ENCODE data around the gene SLC7A6OS. TPM values are rescaled to one million over a fixed set of nuclear protein-coding genes. Genes with fewer than 3 reads are reported as not detected.

SLC7A6OS gene
- total RNA-seq, 1 experiment from 2014 or later, result 16.4 TPM

- no peak for TF ChIP-seq CBX3 (IDR thresholded peaks at IDR 0.05; ENCODE audit: low read depth)
- TF ChIP-seq ZFX (IDR thresholded peaks at IDR 0.05), result no peak
- TF ChIP-seq SRF (IDR thresholded peaks at IDR 0.05; ENCODE audit: low read depth), result no peak
- TF ChIP-seq ATF3 (IDR thresholded peaks at IDR 0.05), result no peak
These were observed 28.5 kb upstream of the SLC7A6OS start (continued) for GRCh38 chr16:68339214-68339613.

- Histone ChIP-seq H3K9ac (ENCODE audit: low read length) (no peak overlapping the region), H3K4me3 (replicated peaks in 1 of 2; ENCODE audit: low read depth in 1 of 2, low read length in 2 of 2) (no peak overlapping the region), H4K20me1 (ENCODE audit: insufficient read depth) (no peaks in the 10 kb centered on the region), H3K27ac (ENCODE audit: low read depth, low read length) (no peak overlapping the region), H3K4me1 (ENCODE audit: control insufficient read depth in 1 of 2, insufficient read depth in 2 of 2, low read length in 2 of 2) (no peaks in the 10 kb centered on the region), H3K27me3 (ENCODE audit: insufficient read depth, low read length) (no peaks in the 10 kb centered on the region), H3K79me2 (ENCODE audit: insufficient read depth, low read length) (no peaks in the 10 kb centered on the region), H2AFZ (ENCODE audit: low read depth, low read length, poor library complexity, severe bottlenecking) (no peak overlapping the region), H3K36me3 (ENCODE audit: control insufficient read depth in 1 of 2, insufficient read depth in 2 of 2, low read length in 2 of 2) (peaks cover 18 to 27% of the 10 kb centered on the region in 2 experiments; a peak in 3 of 4 replicates), H3K4me2 (ENCODE audit: low read length) (no peak overlapping the region), H3K9me2 (ENCODE audit: insufficient read depth) (no peaks in the 10 kb centered on the region), H3K9me3 (ENCODE audit: control insufficient read depth in 1 of 2, insufficient read depth in 1 of 2, low read depth in 1 of 2, low read length in 2 of 2) (no peaks in the 10 kb centered on the region)
- ATAC-seq (no peak), DNase-seq (ENCODE audit: low read depth, low spot score) (no peak)
- RAD21 ChIA-PET (ENCODE audit: low non-redundant PET in 1 of 2, low total read pairs in 2 of 2, uncharacterized antibody in 2 of 2, unreplicated experiment in 2 of 2), result no interaction called here
- no TSS peak for BruUV-seq (replicated peaks)
- CTCF ChIA-PET, result no interaction called here
- TF ChIP-seq RAD21 (IDR thresholded peaks at IDR 0.05; ENCODE audit: low read depth), result no peak
- TF ChIP-seq REST (IDR thresholded peaks at IDR 0.05; ENCODE audit: low read depth), result no peak
- TF ChIP-seq EGR1 (IDR thresholded peaks at IDR 0.05; ENCODE audit: low read depth), result no peak
- no peak for TF ChIP-seq CEBPB (IDR thresholded peaks at IDR 0.05; ENCODE audit: low read depth)
- TF ChIP-seq ZFX (IDR thresholded peaks at IDR 0.05), result no peak
- TF ChIP-seq CBX3 (IDR thresholded peaks at IDR 0.05; ENCODE audit: low read depth), result no peak
- no peak for TF ChIP-seq ELF1 (IDR thresholded peaks at IDR 0.05; ENCODE audit: borderline replicate concordance, low read depth)
- TF ChIP-seq EZH2phosphoT487 (IDR thresholded peaks at IDR 0.05; ENCODE audit: borderline replicate concordance), result no peak
- TF ChIP-seq ZBTB33 (IDR thresholded peaks at IDR 0.05; ENCODE audit: extremely low read depth, insufficient replicate concordance, low read length), result no peak
- TF ChIP-seq ATF3 (IDR thresholded peaks at IDR 0.05), result no peak
- no peak for TF ChIP-seq TCF7L2 (IDR thresholded peaks at IDR 0.05; ENCODE audit: borderline replicate concordance, extremely low read depth, insufficient read depth, insufficient read length)
- TF ChIP-seq ZNF274 (IDR thresholded peaks at IDR 0.05; ENCODE audit: low read depth, low read length), result no peak
- TF ChIP-seq FOSL1 (IDR thresholded peaks at IDR 0.05; ENCODE audit: low read depth), result no peak
- no peak for TF ChIP-seq SIN3A (IDR thresholded peaks at IDR 0.05; ENCODE audit: low read depth)
- TF ChIP-seq JUND (IDR thresholded peaks at IDR 0.05), result no peak
- no peak for TF ChIP-seq SP1 (IDR thresholded peaks at IDR 0.05; ENCODE audit: low read depth)
- no peak for TF ChIP-seq YY1 (IDR thresholded peaks at IDR 0.05; ENCODE audit: extremely low read depth, insufficient replicate concordance, low read depth, low read length)
- intact Hi-C loops (cut with micrococcal nuclease), result no loop called here
- POLR2A ChIA-PET, result interaction anchor here (0.8 kb wide), 1 partner anchor 11 kb away, joined by 3 read pairs; no protein-coding TSS in a partner anchor
These were observed 27.8 kb upstream of the SLC7A6OS start for GRCh38 chr16:68338326-68339119.
